NCI-H2196 (cell line): ENCODE measurements around the gene GRPEL1.
"Not testable (repeated sequence)": the region's sequence is repeated elsewhere in the genome, so short reads cannot be mapped to it uniquely, and the experiment has no call there.

Experiments used
- DNase-seq: peaks from one replicate; lab custom pipeline; 2025; ENCODE audit not compliant: unreplicated experiment; lab: John Stamatoyannopoulos, UW

GRPEL1 gene

GRCh38 chr4:7092026-7092425, 24.2 kb upstream of the GRPEL1 start:
- no peak for DNase-seq

- no peak for DNase-seq
Measured at GRCh38 chr4:7089213-7089986, 21.5 kb upstream of the GRPEL1 start.

- DNase-seq: no peak
Measured at GRCh38 chr4:7087036-7087435, 19.2 kb upstream of the GRPEL1 start.

- DNase-seq: no peak
Measured at GRCh38 chr4:7086384-7086783, 18.5 kb upstream of the GRPEL1 start.

GRCh38 chr4:7084564-7084961, 16.7 kb upstream of the GRPEL1 start:
- DNase-seq: not testable (repeated sequence)

- no peak for DNase-seq
Measured at GRCh38 chr4:7083597-7084563, 16.0 kb upstream of the GRPEL1 start.

- not testable (repeated sequence) for DNase-seq
Measured at GRCh38 chr4:7079909-7080308, 12.0 kb upstream of the GRPEL1 start.

GRCh38 chr4:7079483-7079882, 11.6 kb upstream of the GRPEL1 start:
- not testable (repeated sequence) for DNase-seq

GRCh38 chr4:7078025-7078424, 10.2 kb upstream of the GRPEL1 start:
- DNase-seq: no peak

- no peak for DNase-seq
Measured at GRCh38 chr4:7077371-7077770, 9.5 kb upstream of the GRPEL1 start.

GRCh38 chr4:7076696-7077082, 8.8 kb upstream of the GRPEL1 start:
- DNase-seq: no peak

GRCh38 chr4:7075962-7076695, 8.3 kb upstream of the GRPEL1 start:
- no peak for DNase-seq

- no peak for DNase-seq
Measured at GRCh38 chr4:7074426-7074825, 6.6 kb upstream of the GRPEL1 start.

GRCh38 chr4:7073526-7074390, 5.9 kb upstream of the GRPEL1 start:
- DNase-seq: peak; percentile 60

GRCh38 chr4:7073059-7073458, 5.2 kb upstream of the GRPEL1 start:
- no peak for DNase-seq

GRCh38 chr4:7070729-7071511, 3.1 kb upstream of the GRPEL1 start:
- peak; percentile 80 for DNase-seq

- no peak for DNase-seq
Measured at GRCh38 chr4:7068883-7069282, 1.0 kb upstream of the GRPEL1 start.

GRCh38 chr4:7068279-7068842, 497 bp upstream of the GRPEL1 start:
- no peak for DNase-seq

- DNase-seq: no peak
Measured at GRCh38 chr4:7067126-7067451, 775 bp downstream of the GRPEL1 start.
